ENCODE results near the gene SLC22A15. TPM values are rescaled to one million over a fixed set of nuclear protein-coding genes. Genes with fewer than 3 reads are reported as not detected.

SLC22A15 gene
- total RNA-seq, 2 donors from 2014 or later: 7.3 to 11.9 TPM

DNA sequence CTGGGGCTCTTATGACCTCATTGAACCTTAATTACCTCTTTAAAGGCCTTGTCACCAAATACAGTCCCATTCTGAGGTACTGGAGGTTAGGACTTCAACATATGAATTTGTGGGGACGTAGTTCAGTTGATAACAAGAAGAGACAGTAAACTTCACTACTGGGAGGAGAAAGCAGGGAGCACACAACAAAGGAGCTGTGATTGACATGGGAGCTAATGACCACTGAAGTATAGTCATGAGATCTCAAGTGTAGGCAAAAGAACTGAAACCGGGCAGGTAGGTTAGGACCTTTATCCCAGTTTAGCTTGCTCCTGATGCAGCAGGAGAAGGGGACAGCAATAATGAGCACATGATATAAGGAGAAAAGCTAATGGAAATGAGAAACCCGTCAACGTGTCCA, 123.1 kb downstream of the SLC22A15 start:
- Histone ChIP-seq H3K27ac (no peak overlapping the region), H3K36me3 (no peaks in the 10 kb centered on the region), H3K9me3 (peaks cover 4% of the 10 kb centered on the region), H3K27me3 (replicated peaks; ENCODE audit: insufficient read depth) (no peaks in the 10 kb centered on the region), H3K4me3 (no peak overlapping the region), H3K4me1 (ENCODE audit: control insufficient read depth in 1 of 2, low read depth in 2 of 2) (no peaks in the 10 kb centered on the region)
- no peak for DNase-seq (ENCODE audit: low spot score)
- TF ChIP-seq, protein P1, sequence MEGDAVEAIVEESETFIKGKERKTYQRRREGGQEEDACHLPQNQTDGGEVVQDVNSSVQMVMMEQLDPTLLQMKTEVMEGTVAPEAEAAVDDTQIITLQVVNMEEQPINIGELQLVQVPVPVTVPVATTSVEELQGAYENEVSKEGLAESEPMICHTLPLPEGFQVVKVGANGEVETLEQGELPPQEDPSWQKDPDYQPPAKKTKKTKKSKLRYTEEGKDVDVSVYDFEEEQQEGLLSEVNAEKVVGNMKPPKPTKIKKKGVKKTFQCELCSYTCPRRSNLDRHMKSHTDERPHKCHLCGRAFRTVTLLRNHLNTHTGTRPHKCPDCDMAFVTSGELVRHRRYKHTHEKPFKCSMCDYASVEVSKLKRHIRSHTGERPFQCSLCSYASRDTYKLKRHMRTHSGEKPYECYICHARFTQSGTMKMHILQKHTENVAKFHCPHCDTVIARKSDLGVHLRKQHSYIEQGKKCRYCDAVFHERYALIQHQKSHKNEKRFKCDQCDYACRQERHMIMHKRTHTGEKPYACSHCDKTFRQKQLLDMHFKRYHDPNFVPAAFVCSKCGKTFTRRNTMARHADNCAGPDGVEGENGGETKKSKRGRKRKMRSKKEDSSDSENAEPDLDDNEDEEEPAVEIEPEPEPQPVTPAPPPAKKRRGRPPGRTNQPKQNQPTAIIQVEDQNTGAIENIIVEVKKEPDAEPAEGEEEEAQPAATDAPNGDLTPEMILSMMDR (IDR thresholded peaks at IDR 0.05): no peak
- ATAC-seq (ENCODE audit: insufficient number of reproducible peaks, low FRiP score, low read depth): no peak

DNA sequence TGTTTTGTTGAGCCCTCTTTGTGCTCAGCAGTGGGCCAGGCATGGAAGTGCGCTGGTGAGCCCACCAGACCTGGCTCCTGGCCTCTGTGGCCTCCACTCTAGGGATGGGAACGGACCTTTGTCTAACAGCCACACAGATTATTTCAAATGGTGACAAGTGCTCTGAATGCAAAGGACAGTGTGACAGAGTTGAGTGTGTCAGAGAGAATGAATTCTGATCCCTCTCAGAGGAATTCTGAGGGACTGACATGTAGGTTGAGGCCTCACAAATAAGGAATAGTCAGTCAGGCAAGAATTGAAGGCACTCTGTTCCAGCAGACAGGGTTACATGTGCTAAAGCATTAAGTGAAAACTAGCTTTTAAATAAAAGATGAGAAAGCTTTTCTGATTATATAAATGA, 123.6 kb downstream of the SLC22A15 start:
- H3K27ac ChIP-seq: no peak overlapping the region
- DNase-seq (ENCODE audit: low spot score): no peak
- H3K4me3 ChIP-seq: no peak overlapping the region
- peaks cover 4% of the 10 kb centered on the region for H3K9me3 ChIP-seq
- ATAC-seq (ENCODE audit: insufficient number of reproducible peaks, low FRiP score, low read depth): no peak
- H3K4me1 ChIP-seq (ENCODE audit: control insufficient read depth in 1 of 2, low read depth in 2 of 2): no peaks in the 10 kb centered on the region
- H3K27me3 ChIP-seq (replicated peaks; ENCODE audit: insufficient read depth): no peaks in the 10 kb centered on the region
- no peaks in the 10 kb centered on the region for H3K36me3 ChIP-seq
- TF ChIP-seq, protein P1 (IDR thresholded peaks at IDR 0.05): no peak

DNA sequence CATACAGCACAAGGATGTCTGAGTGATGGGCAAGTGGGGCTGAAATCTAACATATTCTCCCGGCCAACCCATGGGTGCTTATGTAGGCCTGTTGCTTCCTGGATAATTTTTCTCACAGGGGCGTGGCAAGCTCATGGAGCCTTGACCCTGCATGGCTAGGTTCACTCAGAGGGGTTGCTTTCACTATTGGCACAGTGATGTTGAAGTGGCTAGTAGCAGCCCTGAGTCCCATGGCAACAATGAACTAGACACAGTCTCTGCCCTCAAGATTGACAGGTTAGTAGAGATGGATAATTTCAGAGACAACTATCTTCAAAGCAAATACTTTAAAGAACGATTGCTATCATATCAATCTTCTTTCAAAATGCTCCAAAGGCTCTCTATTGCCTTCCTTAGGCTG, 128.4 kb downstream of the SLC22A15 start:
- no peaks in the 10 kb centered on the region for H3K4me1 ChIP-seq (ENCODE audit: control insufficient read depth in 1 of 2, low read depth in 2 of 2)
- TF ChIP-seq, protein P1 (IDR thresholded peaks at IDR 0.05): no peak
- no peak overlapping the region for H3K4me3 ChIP-seq
- no peaks in the 10 kb centered on the region for H3K27me3 ChIP-seq (replicated peaks; ENCODE audit: insufficient read depth)
- ATAC-seq (ENCODE audit: insufficient number of reproducible peaks, low FRiP score, low read depth) (no peak), DNase-seq (ENCODE audit: low spot score) (no peak)
- no peaks in the 10 kb centered on the region for H3K9me3 ChIP-seq
- no peaks in the 10 kb centered on the region for H3K36me3 ChIP-seq
- no peak overlapping the region for H3K27ac ChIP-seq

DNA sequence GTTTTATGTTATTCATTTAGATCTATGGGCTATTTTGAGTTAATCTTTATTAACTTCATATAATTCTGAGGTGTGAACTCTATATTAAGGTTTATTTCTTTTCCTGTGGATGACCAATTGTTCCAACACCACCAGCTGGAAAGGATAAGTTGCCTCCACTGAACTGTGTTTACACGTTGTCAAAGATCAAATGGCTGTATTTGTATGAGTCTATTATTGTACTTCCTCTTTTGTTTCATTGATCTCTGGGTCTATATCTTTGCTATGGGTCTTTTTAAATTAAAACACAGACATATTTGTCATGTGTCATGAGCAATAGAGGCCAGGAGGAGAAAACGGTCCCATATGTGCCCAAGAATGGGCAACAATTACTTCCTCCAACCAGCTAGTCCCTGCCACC, 129.7 kb downstream of the SLC22A15 start:
- Histone ChIP-seq H3K27me3 (replicated peaks; ENCODE audit: insufficient read depth) (no peaks in the 10 kb centered on the region), H3K4me1 (ENCODE audit: control insufficient read depth in 1 of 2, low read depth in 2 of 2) (no peaks in the 10 kb centered on the region), H3K36me3 (no peaks in the 10 kb centered on the region), H3K4me3 (no peak overlapping the region), H3K27ac (no peak overlapping the region), H3K9me3 (no peaks in the 10 kb centered on the region)
- DNase-seq (ENCODE audit: low spot score) (no peak), ATAC-seq (ENCODE audit: insufficient number of reproducible peaks, low FRiP score, low read depth) (no peak)
- TF ChIP-seq, protein P1 (IDR thresholded peaks at IDR 0.05): no peak

DNA sequence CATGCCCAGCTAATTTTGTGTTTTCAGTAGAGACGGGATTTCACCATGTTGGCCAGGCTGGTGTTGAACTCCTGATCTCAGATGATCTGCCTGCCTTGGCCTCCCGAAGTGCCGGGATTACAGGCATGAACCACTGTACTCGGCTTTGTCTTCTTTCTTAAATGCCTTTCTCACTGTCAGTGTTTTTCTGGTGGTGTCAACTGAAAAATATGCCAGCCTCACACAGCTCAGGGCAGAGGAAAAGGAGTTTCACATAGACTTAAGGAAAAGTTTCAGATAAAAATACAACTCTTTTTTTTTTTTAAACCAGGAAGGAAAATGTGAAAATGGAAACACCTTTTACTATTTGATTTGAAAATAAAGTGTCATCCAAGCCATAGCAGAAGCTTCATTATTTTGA, 130.3 kb downstream of the SLC22A15 start:
- no peak for DNase-seq (ENCODE audit: low spot score)
- Histone ChIP-seq H3K27ac (no peak overlapping the region), H3K36me3 (no peaks in the 10 kb centered on the region), H3K9me3 (no peaks in the 10 kb centered on the region), H3K4me3 (no peak overlapping the region), H3K27me3 (replicated peaks; ENCODE audit: insufficient read depth) (no peaks in the 10 kb centered on the region), H3K4me1 (ENCODE audit: control insufficient read depth in 1 of 2, low read depth in 2 of 2) (no peaks in the 10 kb centered on the region)
- no peak for ATAC-seq (ENCODE audit: insufficient number of reproducible peaks, low FRiP score, low read depth)
- TF ChIP-seq, protein P1 (IDR thresholded peaks at IDR 0.05): no peak
